Vagina (tissue), 2 donors: Measurements from ENCODE around the gene EIPR1. TPM values are rescaled to one million over a fixed set of nuclear protein-coding genes. Genes with fewer than 3 reads are reported as not detected.
"Not testable (repeated sequence)": the region's sequence is repeated elsewhere in the genome, so short reads cannot be mapped to it uniquely, and the experiment has no call there.

Experiments
- DNase-seq, 2 donors: peaks; one replicate each; pipeline ENCODE4 v3.0.0-alpha.2; 2017; ENCODE audit errors: extremely low spot score in 2 of 2
- H3K27ac ChIP-seq: fragments of 200-600 bp; sonication (generic); one replicate; pipeline ENCODE4 v1.5.1; 2019
- H3K27me3 ChIP-seq: fragments of 200-600 bp; sonication (generic); one replicate; pipeline ENCODE4 v1.5.1; 2019
- H3K36me3 ChIP-seq, 2 donors: fragments of 200-600 bp; sonication (generic); one replicate each; pipeline ENCODE4 v1.5.1; 2017 to 2019
- H3K4me1 ChIP-seq: fragments of 200-600 bp; sonication (generic); one replicate; pipeline ENCODE4 v1.5.1; 2019
- H3K4me3 ChIP-seq, 2 donors: fragments of 200-600 bp; sonication (generic); 1 replicate in 1 of 2; 2 replicates in 1 of 2; pipeline ENCODE4 v1.5.1; 2016 to 2019
- H3K9me3 ChIP-seq: fragments of 200-600 bp; sonication (generic); one replicate; pipeline ENCODE4 v1.5.1; 2019
- POLR2A ChIP-seq, 2 donors: fragments of 450-650 bp; IDR thresholded peaks; one replicate each; pipeline ENCODE4 v1.6.1; 2017; ENCODE audit warnings: antibody characterized with exemption in 2 of 2, mild to moderate bottlenecking in 2 of 2, moderate library complexity in 2 of 2
- POLR2AphosphoS5 ChIP-seq, 2 donors: sonication (generic); formaldehyde crosslinking; IDR thresholded peaks; one replicate each; pipeline ENCODE4 v1.9.0; 2017; ENCODE audit warnings: antibody characterized with exemption in 2 of 2, mild to moderate bottlenecking in 2 of 2, low read depth in 1 of 2; ENCODE audit not compliant: insufficient read depth in 1 of 2
- intact Hi-C: fragments of 100-400 bp; cut with DNase I; formaldehyde crosslinking; loops from one replicate; pipeline ENCODE4 v1.15.1; 2023
- total RNA-seq: library from RNA; depleted of rRNA; stranded (reverse); fragments of >200 nt; gene quantifications from one replicate; pipeline ENCODE4 v1.2.3, GENCODE V29; 2016
- TF ChIP-seq, protein P1 (sequence below), 3 experiments: fragments of 450-650 bp in 2 of 3; fragments of 200-600 bp in 1 of 3; sonication (generic) in 1 of 3; IDR thresholded peaks; one replicate each; pipeline ENCODE4 v1.5.1; 2017 to 2019; ENCODE audit warnings: antibody characterized with exemption in 3 of 3, mild to moderate bottlenecking in 2 of 3, moderate library complexity in 2 of 3

EIPR1 gene
- total RNA-seq, 1 donor from 2014 or later, result 39.8 TPM

DNA sequence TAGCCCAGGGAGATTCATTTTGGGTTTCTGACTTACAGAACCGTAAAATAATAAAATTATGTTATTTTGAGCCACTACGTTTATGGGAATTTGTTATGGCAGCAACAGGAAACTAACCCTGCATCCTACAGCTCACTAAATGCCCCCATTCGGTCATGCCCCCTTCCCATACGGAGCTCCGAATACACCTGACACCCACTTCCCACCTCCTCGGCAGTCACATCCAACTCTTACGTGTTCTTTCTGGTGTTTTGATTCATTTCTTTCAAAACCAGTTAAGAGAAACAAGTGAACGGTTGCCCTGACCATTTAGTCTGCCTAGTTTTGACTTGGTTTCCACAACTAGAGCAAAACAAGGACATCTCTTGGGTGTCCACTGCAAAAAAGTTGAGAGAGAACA lies 19.7 kb downstream of the EIPR1 start:
- no peak overlapping the region for H3K4me3 ChIP-seq
- intact Hi-C loops, result no loop called here
- TF ChIP-seq POLR2A (IDR thresholded peaks at IDR 0.05), result no peak
- no peak for TF ChIP-seq POLR2AphosphoS5 (IDR thresholded peaks at IDR 0.05; ENCODE audit: insufficient read depth in 1 of 2, low read depth in 1 of 2)
- TF ChIP-seq, protein P1, sequence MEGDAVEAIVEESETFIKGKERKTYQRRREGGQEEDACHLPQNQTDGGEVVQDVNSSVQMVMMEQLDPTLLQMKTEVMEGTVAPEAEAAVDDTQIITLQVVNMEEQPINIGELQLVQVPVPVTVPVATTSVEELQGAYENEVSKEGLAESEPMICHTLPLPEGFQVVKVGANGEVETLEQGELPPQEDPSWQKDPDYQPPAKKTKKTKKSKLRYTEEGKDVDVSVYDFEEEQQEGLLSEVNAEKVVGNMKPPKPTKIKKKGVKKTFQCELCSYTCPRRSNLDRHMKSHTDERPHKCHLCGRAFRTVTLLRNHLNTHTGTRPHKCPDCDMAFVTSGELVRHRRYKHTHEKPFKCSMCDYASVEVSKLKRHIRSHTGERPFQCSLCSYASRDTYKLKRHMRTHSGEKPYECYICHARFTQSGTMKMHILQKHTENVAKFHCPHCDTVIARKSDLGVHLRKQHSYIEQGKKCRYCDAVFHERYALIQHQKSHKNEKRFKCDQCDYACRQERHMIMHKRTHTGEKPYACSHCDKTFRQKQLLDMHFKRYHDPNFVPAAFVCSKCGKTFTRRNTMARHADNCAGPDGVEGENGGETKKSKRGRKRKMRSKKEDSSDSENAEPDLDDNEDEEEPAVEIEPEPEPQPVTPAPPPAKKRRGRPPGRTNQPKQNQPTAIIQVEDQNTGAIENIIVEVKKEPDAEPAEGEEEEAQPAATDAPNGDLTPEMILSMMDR (IDR thresholded peaks at IDR 0.05), result no peak
- H3K36me3 ChIP-seq, result peaks cover 0 to 7% of the 10 kb centered on the region in 2 donors
- H3K4me1 ChIP-seq, result no peaks in the 10 kb centered on the region
- H3K27ac ChIP-seq, result no peak overlapping the region
- no peaks in the 10 kb centered on the region for H3K9me3 ChIP-seq
- no peaks in the 10 kb centered on the region for H3K27me3 ChIP-seq
- DNase-seq, result no peak

DNA sequence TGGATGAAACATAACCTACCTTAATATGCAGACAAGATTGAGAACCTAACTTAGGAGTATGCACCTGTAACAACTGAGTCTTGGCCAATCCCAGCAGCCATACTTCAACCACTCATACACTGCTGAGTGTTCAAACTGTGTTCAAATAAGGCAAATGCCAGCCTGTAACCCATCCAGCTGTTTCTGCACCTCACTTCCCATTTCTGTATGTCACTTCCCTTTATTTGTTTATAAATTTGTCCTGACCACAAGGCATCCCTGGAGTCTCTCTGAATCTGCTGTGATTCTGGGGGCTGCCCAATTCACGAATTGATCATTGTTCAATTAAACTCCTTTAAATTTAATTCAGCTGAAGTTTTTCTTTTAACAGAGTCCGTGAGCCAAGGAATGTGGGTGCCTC lies 20.2 kb downstream of the EIPR1 start:
- H3K4me3 ChIP-seq, H3K9me3 ChIP-seq, intact Hi-C loops, H3K27me3 ChIP-seq, H3K4me1 ChIP-seq, DNase-seq, H3K27ac ChIP-seq: not testable (repeated sequence)
- H3K36me3 ChIP-seq, result peaks cover 0 to 12% of the 10 kb centered on the region in 2 donors

GRCh38 chr2:3356799-3357198 lies 20.8 kb downstream of the EIPR1 start:
- Histone ChIP-seq H3K4me1 (no peaks in the 10 kb centered on the region), H3K36me3 (peaks cover 0 to 15% of the 10 kb centered on the region in 2 donors), H3K9me3 (no peaks in the 10 kb centered on the region), H3K27me3 (no peaks in the 10 kb centered on the region), H3K27ac (no peak overlapping the region), H3K4me3 (no peak overlapping the region)
- TF ChIP-seq, protein P1 (IDR thresholded peaks at IDR 0.05), result no peak
- no peak for TF ChIP-seq POLR2AphosphoS5 (IDR thresholded peaks at IDR 0.05; ENCODE audit: insufficient read depth in 1 of 2, low read depth in 1 of 2)
- no peak for DNase-seq
- intact Hi-C loops, result no loop called here

DNA sequence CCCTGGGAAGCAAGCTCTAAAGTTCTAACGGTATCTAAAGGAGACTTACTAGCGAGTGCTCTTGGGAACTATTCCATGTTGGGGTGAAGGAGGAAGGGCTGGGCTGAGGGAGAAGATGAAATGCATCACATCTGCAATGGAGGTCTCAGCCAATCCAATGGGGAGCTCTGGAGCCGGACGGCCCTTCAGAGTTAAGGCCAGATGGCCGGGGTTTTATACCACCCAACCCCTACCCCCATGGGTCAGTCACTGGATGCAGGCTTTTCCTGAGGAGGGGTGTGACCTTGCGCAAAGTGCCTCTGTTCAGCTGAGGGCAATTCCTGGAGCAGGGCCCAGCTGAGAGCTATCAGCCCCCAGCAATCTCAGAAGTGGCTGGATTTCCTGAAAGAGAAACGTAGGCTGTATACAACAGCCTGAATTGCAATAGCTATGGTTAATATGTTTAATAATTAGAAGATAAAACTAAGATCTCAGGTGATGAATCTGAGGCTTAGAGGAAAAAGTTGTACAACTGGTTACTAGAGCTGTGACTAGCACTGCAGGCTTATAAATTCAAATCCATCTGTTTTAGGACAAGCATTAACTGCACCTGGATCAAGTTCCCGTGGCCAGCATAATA lies 21.6 kb downstream of the EIPR1 start:
- intact Hi-C loops, result no loop called here
- Histone ChIP-seq H3K27ac (no peak overlapping the region), H3K27me3 (no peaks in the 10 kb centered on the region), H3K4me1 (no peaks in the 10 kb centered on the region), H3K36me3 (peaks cover 0 to 15% of the 10 kb centered on the region in 2 donors), H3K4me3 (no peak overlapping the region), H3K9me3 (no peaks in the 10 kb centered on the region)
- TF ChIP-seq POLR2A (IDR thresholded peaks at IDR 0.05) (no peak), POLR2AphosphoS5 (IDR thresholded peaks at IDR 0.05; ENCODE audit: insufficient read depth in 1 of 2, low read depth in 1 of 2) (no peak)
- TF ChIP-seq, protein P1 (IDR thresholded peaks at IDR 0.05), result no peak
- DNase-seq, result no peak

- Histone ChIP-seq H3K27ac (no peak overlapping the region), H3K4me1 (no peaks in the 10 kb centered on the region), H3K4me3 (no peak overlapping the region), H3K27me3 (no peaks in the 10 kb centered on the region), H3K36me3 (peaks cover 0 to 15% of the 10 kb centered on the region in 2 donors), H3K9me3 (no peaks in the 10 kb centered on the region)
- DNase-seq, result no peak
- no peak for TF ChIP-seq POLR2AphosphoS5 (IDR thresholded peaks at IDR 0.05; ENCODE audit: insufficient read depth in 1 of 2, low read depth in 1 of 2)
- intact Hi-C loops, result no loop called here
Observed at GRCh38 chr2:3354986-3355385, 22.6 kb downstream of the EIPR1 start.

- Histone ChIP-seq H3K27ac (no peak overlapping the region), H3K9me3 (no peaks in the 10 kb centered on the region), H3K27me3 (no peaks in the 10 kb centered on the region), H3K4me3 (no peak overlapping the region), H3K4me1 (no peaks in the 10 kb centered on the region), H3K36me3 (peaks cover 0 to 15% of the 10 kb centered on the region in 2 donors)
- TF ChIP-seq POLR2AphosphoS5 (IDR thresholded peaks at IDR 0.05; ENCODE audit: insufficient read depth in 1 of 2, low read depth in 1 of 2), result no peak
- no peak for TF ChIP-seq POLR2A (IDR thresholded peaks at IDR 0.05)
- TF ChIP-seq, protein P1 (IDR thresholded peaks at IDR 0.05), result no peak
- no peak for DNase-seq
- intact Hi-C loops, result no loop called here
Observed at GRCh38 chr2:3349211-3349693, 28.4 kb downstream of the EIPR1 start.
